HG02973 (cell line): Measurements from ENCODE around the gene HOXC10.

Source experiments
- ATAC-seq: cut with Tn5 transposase; IDR thresholded peaks from one replicate; pipeline ENCODE4 v1.9.1; 2021; ENCODE audit warnings: moderate library complexity; ENCODE audit not compliant: unreplicated experiment

HOXC10 gene

DNA sequence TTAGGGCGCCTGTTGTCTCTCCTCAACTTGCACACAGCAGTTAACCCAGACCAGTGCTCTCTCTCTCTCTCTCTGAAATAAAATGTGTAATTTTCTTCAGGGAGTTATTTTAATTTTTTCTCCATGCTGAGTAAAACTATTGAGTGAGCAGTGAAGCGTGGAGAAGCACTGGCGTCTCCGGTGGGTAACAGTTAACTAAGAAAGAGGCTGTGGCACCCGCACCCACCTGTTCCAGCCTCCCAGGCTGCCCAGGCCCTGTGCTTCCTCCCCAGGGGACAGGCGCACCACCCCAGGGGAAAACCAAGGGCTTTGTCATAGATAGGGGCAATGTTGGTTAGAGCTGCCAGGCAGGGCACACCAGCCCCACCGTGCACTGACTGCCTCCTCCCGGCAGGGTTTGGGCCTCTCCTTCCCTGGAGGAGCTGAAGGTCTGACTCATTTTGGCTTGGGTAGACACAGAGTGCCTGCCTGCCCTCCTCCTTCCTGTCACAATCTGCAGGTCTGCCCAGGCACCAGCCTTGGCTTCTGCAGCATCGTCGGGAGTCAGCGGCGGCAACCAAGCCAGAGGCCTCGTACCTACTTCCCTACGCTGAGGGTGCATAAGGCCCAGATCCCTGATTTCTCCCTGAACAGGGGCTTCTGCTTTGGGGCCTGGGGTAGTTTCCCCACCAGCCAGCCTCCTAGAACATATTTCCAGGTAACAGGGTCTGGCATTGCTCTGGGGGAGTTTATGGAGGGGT lies 51.8 kb downstream of the HOXC10 start:
- ATAC-seq = no peak

DNA sequence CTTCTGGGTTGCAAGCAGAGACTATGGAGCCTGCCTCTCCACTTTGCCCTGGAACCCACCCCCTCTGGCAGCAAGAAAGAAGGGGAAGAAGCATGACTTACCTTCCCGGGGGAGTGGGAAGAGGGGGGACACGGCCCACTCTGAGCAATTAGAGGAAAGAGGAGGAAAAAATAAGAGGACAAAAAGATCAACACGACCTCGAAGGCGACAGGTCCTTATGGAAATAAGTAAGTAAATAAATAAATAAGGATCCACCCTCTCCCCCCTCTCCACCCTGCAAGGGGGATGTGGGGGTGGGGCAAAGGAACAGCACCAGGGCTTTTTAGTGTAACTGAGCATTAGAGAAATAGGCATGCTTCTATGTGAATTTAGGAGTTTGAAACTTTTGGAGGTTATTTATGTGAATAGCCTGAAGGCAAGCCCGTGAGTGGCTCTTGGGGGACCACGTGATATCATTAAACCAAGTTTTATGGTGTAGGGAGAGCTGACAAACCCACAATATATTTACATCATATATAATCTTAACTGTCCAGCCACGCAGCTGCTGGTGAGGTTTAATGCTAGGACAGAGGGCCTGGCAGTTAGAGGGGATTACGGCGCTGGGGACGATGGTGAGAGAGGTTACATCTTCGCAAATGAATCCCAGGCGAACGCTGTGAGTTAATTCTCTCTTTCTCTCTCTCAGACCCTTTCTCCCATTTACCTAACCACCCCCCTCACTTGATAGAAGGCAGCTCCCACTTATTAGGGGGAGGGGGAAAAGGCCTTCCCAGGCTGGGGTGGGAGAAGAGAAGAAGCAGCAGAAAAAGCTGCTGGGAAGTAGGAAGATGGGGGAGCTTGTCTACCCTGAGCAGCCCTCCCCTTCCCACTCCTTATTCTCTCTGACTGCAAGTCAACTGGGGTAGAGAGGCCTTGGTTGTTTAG lies 52.7 kb downstream of the HOXC10 start:
- ATAC-seq = no peak

DNA sequence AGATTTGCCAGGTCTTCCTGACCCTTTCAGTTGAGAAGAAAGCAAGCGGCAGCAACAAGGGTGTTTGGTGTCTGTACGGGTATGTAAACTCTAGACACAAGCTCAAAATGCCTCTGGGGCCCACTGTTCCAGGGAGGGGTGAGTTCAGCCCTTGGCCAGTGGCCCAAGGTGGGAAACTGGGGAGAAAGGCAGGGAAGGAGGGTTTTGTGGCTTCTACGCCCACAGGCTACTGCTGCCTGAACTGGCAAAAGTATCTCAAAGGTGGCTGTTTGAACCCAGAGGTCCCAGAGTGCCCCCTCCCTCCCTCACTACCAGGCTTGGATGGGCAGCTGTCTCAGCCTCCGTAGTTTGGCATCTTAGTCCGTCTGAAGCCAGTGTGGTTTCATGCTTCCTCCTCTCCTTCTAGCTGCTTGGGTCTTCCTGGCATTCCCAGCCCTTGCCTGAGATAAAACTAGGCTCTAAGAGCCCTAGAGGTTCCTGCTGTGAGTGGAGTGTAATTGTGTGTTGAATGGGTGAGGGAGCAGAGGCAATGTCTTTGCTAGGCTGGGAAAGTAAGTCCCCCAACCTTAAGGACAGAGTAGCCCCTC lies 53.4 kb downstream of the HOXC10 start:
- ATAC-seq = no peak

DNA sequence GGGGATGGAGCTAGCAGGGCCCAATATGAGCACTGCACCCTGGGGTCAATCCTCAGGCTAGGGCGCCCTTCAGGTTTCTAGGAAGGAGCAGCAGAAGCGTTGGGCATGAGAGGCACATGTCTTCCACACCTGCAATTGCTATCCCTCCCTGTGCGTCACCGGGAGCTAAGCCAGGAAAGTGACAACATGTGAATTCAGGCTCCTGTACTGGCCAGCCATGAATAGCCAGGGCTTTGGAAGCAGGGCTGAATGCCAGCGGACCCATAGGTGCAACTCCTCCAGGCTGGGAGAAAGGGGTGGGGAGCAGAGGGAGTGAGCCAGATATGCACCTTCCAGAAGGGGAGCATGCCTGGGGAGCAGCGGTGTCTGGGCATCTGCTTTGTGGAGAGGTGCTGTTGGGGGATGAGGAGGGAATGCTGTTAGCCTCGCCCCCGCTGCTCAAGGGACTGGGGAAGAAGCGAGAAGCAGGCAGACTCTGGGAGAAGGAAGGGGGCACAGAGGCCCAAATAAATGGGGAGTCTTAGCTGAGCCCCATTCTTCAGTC lies 54.0 kb downstream of the HOXC10 start:
- no peak for ATAC-seq

DNA sequence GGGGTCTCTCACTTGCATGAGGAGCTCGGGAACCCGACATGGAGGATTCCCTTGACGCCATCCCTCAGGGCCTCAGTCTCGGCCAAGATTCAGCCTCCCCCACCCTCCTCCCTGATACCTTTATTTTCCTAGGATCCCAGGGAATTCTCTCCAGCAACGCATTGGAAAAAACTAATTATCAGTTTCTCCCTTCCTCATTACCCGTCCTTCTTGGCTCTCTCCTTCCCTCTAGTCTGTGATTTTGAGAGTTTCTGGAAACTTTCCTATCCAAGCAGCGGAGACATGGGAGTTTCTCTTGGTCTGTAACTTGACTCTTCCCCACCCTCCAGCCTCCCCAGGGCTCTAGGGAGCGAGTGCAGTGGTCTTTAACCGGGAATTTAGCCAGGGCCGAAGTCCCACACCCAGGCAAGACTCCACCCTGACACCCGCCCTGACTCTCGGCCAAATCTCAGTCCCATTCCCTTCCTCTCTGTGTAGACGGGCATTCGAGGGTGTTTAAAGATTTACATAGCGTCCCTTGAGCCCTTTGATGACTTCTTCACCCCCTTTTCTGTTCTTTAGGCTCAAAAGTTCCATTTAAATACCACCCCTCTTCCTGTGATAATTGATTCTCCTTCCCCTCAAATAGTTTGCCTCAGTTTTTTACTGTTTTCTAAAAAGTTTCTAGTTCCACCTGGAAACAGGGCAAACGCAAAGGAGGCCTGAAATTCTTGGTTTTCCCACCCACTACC lies 54.6 kb downstream of the HOXC10 start:
- ATAC-seq = no peak
